ENCODE measurements around the gene VASH1.
A peak's percentile ranks its signal among the peaks of the same experiment; 100 is the strongest.

The VASH1 gene

DNA sequence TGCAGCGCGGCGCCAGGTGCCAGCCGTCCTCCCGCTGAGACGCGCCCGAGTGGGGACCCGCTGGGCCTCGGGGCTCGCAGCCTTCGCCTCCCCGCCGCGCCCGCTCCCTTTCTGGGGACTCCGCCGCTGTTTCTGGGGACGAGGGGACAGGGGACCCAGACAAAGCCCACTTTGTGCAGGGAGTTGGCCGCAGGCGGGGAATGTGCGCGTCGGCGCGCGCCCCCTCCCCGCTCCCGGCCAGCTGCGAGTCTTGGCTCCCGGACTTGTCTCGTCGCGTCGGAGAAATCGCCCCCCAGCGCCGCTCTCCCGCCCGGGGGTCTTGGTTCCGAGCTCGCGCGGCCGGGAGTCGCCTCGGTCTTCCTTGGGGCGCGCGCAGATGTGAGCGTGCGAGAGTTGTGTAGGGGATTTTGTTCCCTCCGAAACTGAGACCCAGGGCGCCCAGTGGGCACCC is 717 bp downstream of the VASH1 start:
- H3K27ac ChIP-seq = peak overlapping the region; percentile 71; the same call in 1 of the 2 replicates
- TF ChIP-seq, protein P1, sequence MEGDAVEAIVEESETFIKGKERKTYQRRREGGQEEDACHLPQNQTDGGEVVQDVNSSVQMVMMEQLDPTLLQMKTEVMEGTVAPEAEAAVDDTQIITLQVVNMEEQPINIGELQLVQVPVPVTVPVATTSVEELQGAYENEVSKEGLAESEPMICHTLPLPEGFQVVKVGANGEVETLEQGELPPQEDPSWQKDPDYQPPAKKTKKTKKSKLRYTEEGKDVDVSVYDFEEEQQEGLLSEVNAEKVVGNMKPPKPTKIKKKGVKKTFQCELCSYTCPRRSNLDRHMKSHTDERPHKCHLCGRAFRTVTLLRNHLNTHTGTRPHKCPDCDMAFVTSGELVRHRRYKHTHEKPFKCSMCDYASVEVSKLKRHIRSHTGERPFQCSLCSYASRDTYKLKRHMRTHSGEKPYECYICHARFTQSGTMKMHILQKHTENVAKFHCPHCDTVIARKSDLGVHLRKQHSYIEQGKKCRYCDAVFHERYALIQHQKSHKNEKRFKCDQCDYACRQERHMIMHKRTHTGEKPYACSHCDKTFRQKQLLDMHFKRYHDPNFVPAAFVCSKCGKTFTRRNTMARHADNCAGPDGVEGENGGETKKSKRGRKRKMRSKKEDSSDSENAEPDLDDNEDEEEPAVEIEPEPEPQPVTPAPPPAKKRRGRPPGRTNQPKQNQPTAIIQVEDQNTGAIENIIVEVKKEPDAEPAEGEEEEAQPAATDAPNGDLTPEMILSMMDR (conservative IDR thresholded peaks at IDR 0.05) = no peak

DNA sequence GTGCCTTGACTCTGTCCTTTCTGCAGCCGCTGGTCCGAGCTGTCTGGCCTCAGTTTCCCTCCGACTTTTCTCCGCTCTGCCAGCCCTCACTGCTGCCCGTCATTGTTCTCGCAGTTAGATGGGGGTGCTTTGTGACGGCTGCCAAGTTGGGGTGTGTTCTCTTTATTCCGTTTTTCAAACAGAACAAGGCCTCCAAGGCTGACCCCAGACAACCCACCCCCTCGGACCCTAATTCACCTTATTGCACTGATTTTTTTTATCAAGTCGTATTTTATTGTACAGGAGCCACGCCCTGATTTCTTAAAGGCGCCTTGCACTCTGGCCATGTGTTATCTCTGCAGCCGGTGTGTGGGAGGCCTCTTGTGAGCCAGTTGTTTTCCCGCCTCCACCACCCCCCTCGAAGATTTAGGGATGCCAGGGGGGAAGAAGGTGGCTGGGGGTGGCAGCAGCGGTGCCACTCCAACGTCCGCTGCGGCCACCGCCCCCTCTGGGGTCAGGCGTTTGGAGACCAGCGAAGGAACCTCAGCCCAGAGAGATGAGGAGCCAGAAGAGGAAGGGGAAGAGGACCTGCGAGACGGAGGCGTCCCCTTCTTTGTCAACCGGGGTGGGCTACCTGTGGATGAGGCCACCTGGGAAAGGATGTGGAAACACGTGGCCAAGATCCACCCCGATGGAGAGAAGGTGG is 1.3 kb downstream of the VASH1 start:
- TF ChIP-seq, protein P1 (conservative IDR thresholded peaks at IDR 0.05) = no peak
- peak overlapping the region; percentile 71; the same call in 1 of the 2 replicates for H3K27ac ChIP-seq

DNA sequence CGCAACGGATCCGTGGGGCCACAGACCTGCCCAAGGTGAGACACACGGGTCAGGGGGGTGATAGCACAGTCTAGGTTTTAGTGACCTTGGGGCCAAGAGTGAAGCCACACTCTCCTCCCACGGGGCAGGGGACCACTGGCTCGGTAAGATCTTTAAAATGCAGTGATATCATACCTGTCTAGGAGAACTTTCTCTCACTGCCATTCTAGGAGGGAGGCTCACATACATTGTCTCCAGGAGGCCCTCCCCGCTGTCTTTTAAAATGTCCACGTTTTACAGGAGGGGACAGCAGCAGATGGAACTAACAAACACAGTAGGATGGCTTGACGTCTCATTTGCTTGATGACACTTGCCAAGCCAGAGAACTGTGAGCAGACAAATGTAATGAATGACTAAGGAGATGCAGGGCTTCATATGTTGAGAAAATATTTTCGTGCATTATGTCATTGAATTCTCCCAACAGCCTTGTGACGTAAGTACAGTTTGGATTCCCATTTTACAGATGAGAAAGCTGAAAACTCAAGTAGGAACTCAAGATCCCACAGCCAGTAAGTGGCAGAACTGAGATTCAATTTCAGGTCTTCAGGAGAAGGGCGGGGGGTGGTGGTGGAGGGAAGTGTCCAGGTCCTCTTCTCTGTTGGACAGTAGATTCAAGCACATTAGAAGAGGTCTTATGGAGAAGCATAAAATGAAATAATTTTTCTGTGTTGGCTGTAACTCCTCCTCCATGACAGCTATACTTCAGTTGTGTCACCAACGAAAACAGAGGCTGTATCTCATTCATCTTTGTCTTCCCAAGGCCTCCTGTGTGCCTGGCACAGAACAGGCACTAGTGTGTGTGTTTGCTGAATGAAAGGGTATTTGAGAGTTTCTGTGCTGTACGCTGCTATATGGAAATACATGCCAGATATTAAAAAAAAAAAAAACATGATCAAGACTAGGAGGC is 2.1 kb downstream of the VASH1 start:
- TF ChIP-seq, protein P1 (conservative IDR thresholded peaks at IDR 0.05) = no peak

DNA sequence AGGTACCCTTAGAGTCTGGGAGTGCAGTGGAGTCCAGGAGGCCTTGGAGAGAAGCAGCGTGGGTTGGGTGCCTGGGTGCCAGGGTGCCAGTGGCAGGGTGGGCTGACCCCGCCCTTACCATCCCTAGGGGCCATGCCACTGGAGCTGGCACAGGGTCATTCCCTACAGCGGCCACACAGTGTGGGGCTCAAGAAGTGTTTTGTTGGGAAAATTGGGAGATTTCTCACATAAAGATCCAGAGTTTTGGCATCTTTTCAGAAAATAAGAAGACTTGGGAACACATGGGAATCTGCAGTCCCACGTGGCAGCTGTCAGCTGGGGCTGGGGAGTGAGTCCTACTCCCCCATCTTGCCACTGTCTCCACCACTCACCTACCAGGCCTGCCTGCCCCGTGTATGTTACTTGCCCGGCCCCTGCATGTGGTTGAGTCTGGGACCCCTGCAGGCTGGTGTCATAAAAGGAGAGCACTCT is 4.2 kb downstream of the VASH1 start:
- TF ChIP-seq, protein P1 (conservative IDR thresholded peaks at IDR 0.05) = no peak

More for the DNA sequence above, 2.1 kb downstream of the VASH1 start:
- no peak overlapping the region for H3K27ac ChIP-seq

DNA sequence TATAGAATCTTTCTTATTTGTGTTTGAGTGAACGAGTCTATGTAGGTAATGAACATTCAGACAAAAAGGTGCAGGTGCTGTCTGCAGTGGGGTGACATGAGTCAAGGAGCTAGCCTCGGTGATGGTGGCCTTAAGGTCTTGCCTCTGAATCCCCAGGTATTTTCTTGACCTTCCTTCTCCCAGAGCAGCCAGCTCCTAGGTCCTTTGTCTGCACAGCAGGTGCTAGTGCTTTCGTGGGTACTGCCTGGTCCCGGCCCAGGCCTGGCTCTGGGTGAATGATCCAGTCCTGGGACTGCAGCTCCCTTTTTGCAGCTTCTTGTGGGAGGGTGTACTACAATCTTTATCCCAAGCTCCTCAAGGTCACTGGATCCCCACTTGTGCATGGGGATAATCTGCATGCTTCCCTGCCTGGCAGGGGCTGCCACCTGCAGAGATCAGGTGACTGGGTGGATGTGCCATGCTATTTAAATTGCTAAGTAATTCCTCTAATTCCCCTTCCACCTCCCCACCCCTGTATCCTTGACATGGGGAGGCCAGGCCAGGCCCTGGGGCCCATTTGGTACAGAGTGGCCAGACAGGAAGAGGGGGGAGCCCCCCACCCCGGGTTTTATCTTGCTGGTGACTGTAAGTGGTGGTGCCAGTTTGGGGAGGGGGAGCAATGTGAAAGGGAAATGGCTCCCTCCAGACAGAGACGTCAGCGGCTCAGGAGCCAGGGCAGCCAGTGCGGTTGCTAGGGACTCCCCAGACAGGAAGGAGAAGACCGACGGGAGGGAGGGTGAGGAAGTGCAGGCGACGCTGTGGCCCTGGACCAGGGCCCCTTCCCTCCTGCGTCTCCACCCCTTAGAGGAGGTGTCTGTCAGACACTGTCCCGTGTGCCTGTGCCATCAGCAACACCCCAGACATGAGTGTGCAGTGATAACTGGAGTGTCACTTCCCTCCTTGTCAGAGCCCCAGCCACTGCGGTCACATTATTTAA is 6.7 kb downstream of the VASH1 start:
- TF ChIP-seq, protein P1 (conservative IDR thresholded peaks at IDR 0.05) = no peak
- H3K27ac ChIP-seq = no peak overlapping the region

More for the DNA sequence above, 4.2 kb downstream of the VASH1 start:
- no peak overlapping the region for H3K27ac ChIP-seq

DNA sequence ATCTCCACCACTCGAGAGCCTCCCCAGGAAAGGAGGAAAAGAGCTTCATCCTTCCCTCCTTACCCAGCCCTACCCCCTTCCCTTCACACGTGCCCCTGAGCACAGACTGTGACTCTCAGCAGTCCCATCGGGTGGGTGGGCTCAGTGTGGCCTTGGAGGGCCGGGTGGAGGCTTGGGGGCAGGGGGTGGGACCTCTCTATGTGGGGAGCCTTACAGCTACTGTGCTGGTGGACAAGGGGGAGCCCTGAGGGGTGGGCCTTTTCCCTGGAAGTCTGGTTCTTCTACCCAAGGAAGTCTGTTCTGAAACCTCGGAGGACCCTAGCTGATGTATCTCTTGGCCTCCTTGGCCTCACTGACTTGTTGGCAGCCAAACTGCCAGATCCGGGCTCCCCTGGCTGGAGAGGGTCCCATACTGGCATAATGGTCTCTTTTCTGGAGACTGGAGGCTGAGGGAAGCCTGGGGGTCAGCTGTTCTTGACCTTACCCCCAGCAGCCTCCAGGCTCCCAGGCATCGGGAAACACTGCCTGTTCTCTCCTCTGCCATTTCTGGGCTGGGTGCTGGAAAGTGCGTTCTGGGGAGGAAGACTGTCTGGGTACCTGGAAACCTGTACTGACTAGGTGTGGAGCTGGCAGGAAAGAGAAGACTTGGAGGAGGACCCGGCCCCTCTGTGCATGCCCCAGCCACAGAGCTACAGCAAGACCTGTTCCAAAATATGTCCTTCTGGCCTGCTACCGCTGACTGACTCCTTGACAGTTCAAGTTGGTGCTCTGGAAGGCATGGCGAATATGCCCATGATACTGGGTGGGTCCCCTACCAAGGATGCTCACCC is 7.6 kb downstream of the VASH1 start:
- H3K27ac ChIP-seq = no peak overlapping the region
- TF ChIP-seq, protein P1 (conservative IDR thresholded peaks at IDR 0.05) = no peak

All from VCaP (cell line).